HFFc6 (cell line): Measurements from ENCODE around the gene ZNF579. TPM values are rescaled to one million over a fixed set of nuclear protein-coding genes. Genes with fewer than 3 reads are reported as not detected.

Experiments used
- DNase-seq: peaks from one replicate; pipeline ENCODE4 v3.0.0-alpha.2; 2018
- H3K27ac Mint-ChIP-seq: 2 replicates; pipeline ENCODE4 v1.8.0; 2020; ENCODE audit warnings: mild to moderate bottlenecking, mixed read lengths
- H3K27me3 Mint-ChIP-seq: 2 replicates; pipeline ENCODE4 v1.8.0; 2021; ENCODE audit warnings: mild to moderate bottlenecking, moderate library complexity, mixed read lengths; ENCODE audit not compliant: insufficient read depth
- H3K36me3 Mint-ChIP-seq: 2 replicates; pipeline ENCODE4 v1.8.0; 2021; ENCODE audit warnings: low read depth, mixed read lengths
- H3K4me1 Mint-ChIP-seq: 2 replicates; pipeline ENCODE4 v1.8.0; 2020; ENCODE audit warnings: low read depth, mixed read lengths
- H3K4me3 Mint-ChIP-seq: 2 replicates; pipeline ENCODE4 v1.8.0; 2020; ENCODE audit warnings: mild to moderate bottlenecking, moderate library complexity, mixed read lengths
- H3K9me3 Mint-ChIP-seq: 2 replicates; pipeline ENCODE4 v1.8.0; 2020; ENCODE audit warnings: mild to moderate bottlenecking, mixed read lengths
- total RNA-seq, 6 experiments: library from RNA; stranded (reverse); fragmentation: NEBNext Ultra II Directional; extraction: Animal tissue kit (Norgen Biotek cat#: 25700); gene quantifications; 2 replicates in 1 of 6; 3 replicates in 5 of 6; pipeline ENCODE4 v1.2.3, GENCODE V29; 2021
- TF ChIP-seq, protein P1 (sequence below): fragments of 200-600 bp; sonication (generic); IDR thresholded peaks from 2 replicates; pipeline ENCODE4 v1.5.0; 2021; ENCODE audit warnings: antibody characterized with exemption, mild to moderate bottlenecking

The ZNF579 gene
- total RNA-seq, 6 experiments from 2014 or later, result 19.0 to 24.3 (median 22.0) TPM

- H3K36me3 Mint-ChIP-seq, result no peaks in the 10 kb centered on the region
Measured at GRCh38 chr19:55543567-55543966, 37.1 kb downstream of the ZNF579 start.

GRCh38 chr19:55542292-55542855 lies 38.3 kb downstream of the ZNF579 start:
- TF ChIP-seq, protein P1, sequence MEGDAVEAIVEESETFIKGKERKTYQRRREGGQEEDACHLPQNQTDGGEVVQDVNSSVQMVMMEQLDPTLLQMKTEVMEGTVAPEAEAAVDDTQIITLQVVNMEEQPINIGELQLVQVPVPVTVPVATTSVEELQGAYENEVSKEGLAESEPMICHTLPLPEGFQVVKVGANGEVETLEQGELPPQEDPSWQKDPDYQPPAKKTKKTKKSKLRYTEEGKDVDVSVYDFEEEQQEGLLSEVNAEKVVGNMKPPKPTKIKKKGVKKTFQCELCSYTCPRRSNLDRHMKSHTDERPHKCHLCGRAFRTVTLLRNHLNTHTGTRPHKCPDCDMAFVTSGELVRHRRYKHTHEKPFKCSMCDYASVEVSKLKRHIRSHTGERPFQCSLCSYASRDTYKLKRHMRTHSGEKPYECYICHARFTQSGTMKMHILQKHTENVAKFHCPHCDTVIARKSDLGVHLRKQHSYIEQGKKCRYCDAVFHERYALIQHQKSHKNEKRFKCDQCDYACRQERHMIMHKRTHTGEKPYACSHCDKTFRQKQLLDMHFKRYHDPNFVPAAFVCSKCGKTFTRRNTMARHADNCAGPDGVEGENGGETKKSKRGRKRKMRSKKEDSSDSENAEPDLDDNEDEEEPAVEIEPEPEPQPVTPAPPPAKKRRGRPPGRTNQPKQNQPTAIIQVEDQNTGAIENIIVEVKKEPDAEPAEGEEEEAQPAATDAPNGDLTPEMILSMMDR, result no peak
- peaks cover 21% of the 10 kb centered on the region for H3K4me1 Mint-ChIP-seq
- H3K36me3 Mint-ChIP-seq, result no peaks in the 10 kb centered on the region
- H3K4me3 Mint-ChIP-seq, result no peak overlapping the region
- DNase-seq, result no peak
- no peak overlapping the region for H3K27ac Mint-ChIP-seq
- H3K9me3 Mint-ChIP-seq, result no peaks in the 10 kb centered on the region
- H3K27me3 Mint-ChIP-seq, result peaks cover 11% of the 10 kb centered on the region; the same call in 1 of the 2 replicates

More at GRCh38 chr19:55543567-55543966, 37.1 kb downstream of the ZNF579 start:
- TF ChIP-seq, protein P1, result no peak
- Mint-ChIP-seq H3K27me3 (peaks cover 11% of the 10 kb centered on the region; the same call in 1 of the 2 replicates), H3K9me3 (no peaks in the 10 kb centered on the region), H3K4me1 (peaks cover 32% of the 10 kb centered on the region), H3K27ac (no peak overlapping the region), H3K4me3 (no peak overlapping the region)
- DNase-seq, result no peak

DNA sequence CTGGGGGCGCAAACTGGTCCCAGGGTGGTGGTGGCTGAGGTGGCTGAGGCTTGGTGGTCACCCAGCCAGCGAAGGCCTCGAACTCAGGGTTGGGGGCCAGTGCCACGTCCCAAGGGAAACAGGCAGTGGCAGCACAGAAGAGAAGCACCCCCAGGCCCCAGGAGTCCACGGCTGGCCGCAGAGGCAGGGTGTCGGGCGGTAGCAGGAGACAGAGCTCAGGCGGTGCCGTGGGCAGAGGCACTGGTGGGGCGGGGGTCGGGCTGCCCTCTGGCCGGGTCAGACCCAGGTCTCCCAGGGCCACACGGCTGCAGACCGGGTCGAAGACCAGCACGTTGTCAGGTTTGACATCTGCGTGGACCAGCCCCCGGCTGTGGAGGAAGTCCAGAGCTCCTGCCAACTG lies 39.6 kb downstream of the ZNF579 start:
- H3K4me1 Mint-ChIP-seq, result peaks cover 11% of the 10 kb centered on the region; the same call in 1 of the 2 replicates
- peaks cover 11% of the 10 kb centered on the region; the same call in 1 of the 2 replicates for H3K27me3 Mint-ChIP-seq
- H3K4me3 Mint-ChIP-seq, result no peak overlapping the region
- DNase-seq, result no peak
- TF ChIP-seq, protein P1, result no peak
- H3K9me3 Mint-ChIP-seq, result no peaks in the 10 kb centered on the region
- H3K27ac Mint-ChIP-seq, result no peak overlapping the region
- no peaks in the 10 kb centered on the region for H3K36me3 Mint-ChIP-seq

- Mint-ChIP-seq H3K36me3 (no peaks in the 10 kb centered on the region), H3K27ac (no peak overlapping the region), H3K4me1 (peaks cover 7% of the 10 kb centered on the region; the same call in 1 of the 2 replicates), H3K4me3 (no peak overlapping the region), H3K27me3 (peaks cover 10% of the 10 kb centered on the region; the same call in 1 of the 2 replicates), H3K9me3 (no peaks in the 10 kb centered on the region)
- TF ChIP-seq, protein P1, result no peak
- DNase-seq, result no peak
Measured at GRCh38 chr19:55540619-55541018, 40.0 kb downstream of the ZNF579 start.

DNA sequence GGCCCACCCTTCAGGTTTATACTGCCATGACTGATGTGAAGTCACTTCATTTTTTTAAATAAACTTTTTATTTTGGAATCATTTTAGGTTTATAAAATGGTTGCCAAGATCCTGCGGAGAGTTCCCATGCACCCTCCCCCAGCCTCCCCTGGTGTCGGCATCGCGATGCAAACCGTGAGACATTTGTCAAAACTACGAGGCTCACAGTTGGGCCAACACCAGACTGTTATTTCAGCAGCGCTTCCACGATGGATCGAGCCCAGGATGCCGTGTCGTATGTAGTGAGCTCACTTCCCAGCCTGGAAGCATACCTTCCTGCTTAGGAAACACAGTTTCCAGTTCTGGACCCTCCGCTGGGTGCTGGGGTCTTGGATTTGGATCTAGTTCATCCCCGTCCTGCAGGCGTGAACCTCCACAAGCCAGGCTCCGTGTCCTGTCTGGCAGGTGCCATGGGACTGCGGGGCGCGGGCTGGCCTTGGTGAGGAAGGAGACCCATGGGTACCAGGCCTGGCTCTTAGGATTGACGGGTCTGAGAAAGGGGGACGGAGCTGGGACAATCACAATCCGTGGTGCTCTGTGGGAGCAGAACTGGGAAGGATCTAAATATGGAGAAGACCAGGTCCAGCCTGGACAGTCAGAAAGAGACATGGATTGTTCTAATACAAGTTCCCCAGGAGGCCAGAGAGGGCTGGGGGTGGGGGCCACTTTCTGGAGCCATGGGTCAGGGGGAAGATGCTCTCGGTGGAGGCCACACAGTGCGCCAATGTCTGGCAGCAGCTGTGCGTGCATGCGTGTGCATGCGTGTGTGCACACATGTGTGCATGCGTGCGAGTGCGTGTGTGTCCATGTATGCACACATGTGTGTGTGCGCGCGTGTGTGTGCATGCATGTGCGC lies 41.3 kb downstream of the ZNF579 start:
- no peak overlapping the region for H3K27ac Mint-ChIP-seq
- H3K36me3 Mint-ChIP-seq, result no peaks in the 10 kb centered on the region
- TF ChIP-seq, protein P1, result no peak
- H3K27me3 Mint-ChIP-seq, result peaks cover 6% of the 10 kb centered on the region; the same call in 1 of the 2 replicates
- DNase-seq, result no peak
- no peaks in the 10 kb centered on the region for H3K4me1 Mint-ChIP-seq
- H3K4me3 Mint-ChIP-seq, result no peak overlapping the region
- no peaks in the 10 kb centered on the region for H3K9me3 Mint-ChIP-seq
